HCT116 (cell line): ENCODE results near the gene HBE1. TPM values are rescaled to one million over a fixed set of nuclear protein-coding genes. Genes with fewer than 3 reads are reported as not detected.

Experiments
- ATAC-seq: fragments of 200-7000 bp; cut with Tn5 transposase; 2 replicates; pipeline ENCODE4 v1.9.1; 2020; ENCODE audit warnings: mild to moderate bottlenecking, moderate library complexity
- BruUV-seq: library from RNA; stranded (reverse); fragments of 400-500 nt; replicated peaks from 2 replicates; lab custom pipeline; 2021; lab: Mats Ljungman, UMichigan
- CTCF ChIA-PET: fragments of 300-600 bp; sonication (Branson Sonifier 250); formaldehyde crosslinking; loops from one replicate; lab custom pipeline; 2021; ENCODE audit warnings: antibody characterized with exemption; lab: Charles Lee
- POLR2A ChIA-PET: fragments of 300-600, 350-600 bp; sonication (Branson Sonifier 250); formaldehyde crosslinking; loops from one replicate; lab custom pipeline; 2021; ENCODE audit warnings: antibody characterized with exemption; lab: Charles Lee
- RAD21 ChIA-PET, 2 experiments: fragments of 300-600 bp; sonication (Branson Sonifier 250); formaldehyde crosslinking; loops; one replicate each; lab custom pipeline; 2023; ENCODE audit warnings: low total read pairs in 2 of 2; ENCODE audit not compliant: uncharacterized antibody in 2 of 2, unreplicated experiment in 2 of 2, low non-redundant PET in 1 of 2; lab: Charles Lee
- DNase-seq: peaks from one replicate; pipeline ENCODE4 v3.0.0-alpha.2; 2010; ENCODE audit warnings: low read depth, low spot score
- H2AFZ ChIP-seq: fragments of 200-600 bp; shearing (Covaris generic), sonication (generic); 2 replicates; pipeline ENCODE4 v1.6.1; 2017; ENCODE audit warnings: low read depth, mixed run types, mixed read lengths, antibody characterized with exemption, low read length; ENCODE audit not compliant: poor library complexity, severe bottlenecking
- H3K27ac ChIP-seq: 2 replicates; pipeline ENCODE4 v1.5.1; 2012; ENCODE audit warnings: low read depth, low read length
- H3K27me3 ChIP-seq: fragments of 200-600 bp; sonication (generic); 2 replicates; pipeline ENCODE4 v1.6.1; 2016; ENCODE audit warnings: mixed run types, low read length, mixed read lengths; ENCODE audit not compliant: insufficient read depth
- H3K36me3 ChIP-seq, 2 experiments: fragments of 200-500 bp in 1 of 2; fragments of 200-600 bp in 1 of 2; sonication (Bioruptor generic) in 1 of 2; sonication (generic) in 1 of 2; 2 replicates each; pipeline versions ENCODE4 v1.5.1 to v1.6.1; 2014 to 2016; ENCODE audit warnings: low read length in 2 of 2, inconsistent platforms in 1 of 2, mixed read lengths in 1 of 2, mixed run types in 1 of 2; ENCODE audit not compliant: insufficient read depth in 2 of 2, control insufficient read depth in 1 of 2
- H3K4me1 ChIP-seq, 2 experiments: fragments of 200-600 bp in 1 of 2; sonication (generic) in 1 of 2; 2 replicates each; pipeline versions ENCODE4 v1.5.1 to v1.6.1; 2012 to 2017; ENCODE audit warnings: low read length in 2 of 2, inconsistent platforms in 1 of 2, mild to moderate bottlenecking in 1 of 2, mixed read lengths in 1 of 2, mixed run types in 1 of 2, moderate library complexity in 1 of 2; ENCODE audit not compliant: insufficient read depth in 2 of 2, control insufficient read depth in 1 of 2
- H3K4me2 ChIP-seq: fragments of 200-600 bp; sonication (generic); 2 replicates; pipeline ENCODE4 v1.6.1; 2017; ENCODE audit warnings: mixed run types, low read length, mixed read lengths
- H3K4me3 ChIP-seq, 2 experiments: fragments of 200-600 bp in 1 of 2; sonication (generic) in 1 of 2; replicated peaks in 1 of 2; 2 replicates each; pipeline ENCODE4 v1.5.1; 2011 to 2016; ENCODE audit warnings: low read length in 2 of 2, control low read depth in 1 of 2, low read depth in 1 of 2, mild to moderate bottlenecking in 1 of 2, mixed read lengths in 1 of 2, mixed run types in 1 of 2
- H3K79me2 ChIP-seq: fragments of 200-600 bp; sonication (generic); 2 replicates; pipeline ENCODE4 v1.6.1; 2017; ENCODE audit warnings: mild to moderate bottlenecking, mixed run types, low read length, moderate library complexity, mixed read lengths; ENCODE audit not compliant: insufficient read depth
- H3K9ac ChIP-seq: fragments of 200-600 bp; sonication (generic); 2 replicates; pipeline ENCODE4 v1.6.1; 2016; ENCODE audit warnings: low read length, mixed read lengths
- H3K9me2 ChIP-seq: fragments of 200-600 bp; sonication (generic), shearing (Covaris generic); 2 replicates; pipeline ENCODE4 v1.6.1; 2017; ENCODE audit warnings: mixed run types, mild to moderate bottlenecking, moderate library complexity; ENCODE audit not compliant: insufficient read depth
- H3K9me3 ChIP-seq, 2 experiments: fragments of 200-500 bp in 1 of 2; fragments of 200-600 bp in 1 of 2; sonication (Bioruptor generic) in 1 of 2; sonication (generic) in 1 of 2; 2 replicates each; pipeline ENCODE4 v1.6.1; 2014 to 2017; ENCODE audit warnings: low read length in 2 of 2, mixed read lengths in 2 of 2, inconsistent platforms in 1 of 2, low read depth in 1 of 2, mild to moderate bottlenecking in 1 of 2, mixed run types in 1 of 2, moderate library complexity in 1 of 2; ENCODE audit not compliant: control insufficient read depth in 1 of 2, insufficient read depth in 1 of 2
- H4K20me1 ChIP-seq: fragments of 200-600 bp; sonication (generic), shearing (Covaris generic); 2 replicates; pipeline ENCODE4 v1.6.1; 2017; ENCODE audit warnings: mixed run types, mild to moderate bottlenecking, moderate library complexity; ENCODE audit not compliant: insufficient read depth
- CBX3 ChIP-seq: IDR thresholded peaks from 2 replicates; pipeline ENCODE4 v1.6.1; 2012; ENCODE audit warnings: low read depth
- CEBPB ChIP-seq: IDR thresholded peaks from 2 replicates; pipeline ENCODE4 v1.6.1; 2012; ENCODE audit warnings: low read depth
- EGR1 ChIP-seq: IDR thresholded peaks from 2 replicates; pipeline ENCODE4 v1.6.1; 2012; ENCODE audit warnings: low read depth
- EZH2 ChIP-seq: fragments of 200-600 bp; sonication (generic); IDR thresholded peaks from 2 replicates; pipeline ENCODE4 v1.6.1; 2017; ENCODE audit warnings: antibody characterized with exemption, mixed run types
- FOSL1 ChIP-seq: IDR thresholded peaks from 2 replicates; pipeline ENCODE4 v1.6.1; 2012; ENCODE audit warnings: low read depth
- POLR2A ChIP-seq: IDR thresholded peaks from 2 replicates; pipeline ENCODE4 v1.7.0; 2011; ENCODE audit warnings: borderline replicate concordance; ENCODE audit not compliant: insufficient read depth, insufficient read length; ENCODE audit errors: extremely low read depth
- RAD21 ChIP-seq: IDR thresholded peaks from 2 replicates; pipeline ENCODE4 v1.6.1; 2012; ENCODE audit warnings: low read depth, mild to moderate bottlenecking
- ZNF274 ChIP-seq: fragments of 200-500 bp; sonication (Bioruptor generic); IDR thresholded peaks from 2 replicates; pipeline ENCODE4 v1.6.1; 2014; ENCODE audit warnings: mild to moderate bottlenecking, low read depth, low read length, inconsistent platforms
- intact Hi-C: fragments of 100-400 bp; cut with micrococcal nuclease; formaldehyde crosslinking; loops from 2 replicates; pipeline ENCODE4 v1.10.0; 2022
- total RNA-seq: library from RNA; stranded (reverse); gene quantifications from one replicate; pipeline ENCODE4 v1.2.1, GENCODE V29; 2021; ENCODE audit not compliant: unreplicated experiment
- TF ChIP-seq, protein P1 (sequence below): IDR thresholded peaks from 2 replicates; pipeline ENCODE4 v1.6.1; 2012
- TF ChIP-seq, protein P2 (sequence below): IDR thresholded peaks from 2 replicates; pipeline ENCODE4 v1.6.1; 2012
- TF ChIP-seq, protein P3 (sequence below): IDR thresholded peaks from 2 replicates; pipeline ENCODE4 v1.6.1; 2012; ENCODE audit warnings: low read depth

The HBE1 gene
- total RNA-seq, 1 experiment from 2014 or later, result 212 TPM

DNA sequence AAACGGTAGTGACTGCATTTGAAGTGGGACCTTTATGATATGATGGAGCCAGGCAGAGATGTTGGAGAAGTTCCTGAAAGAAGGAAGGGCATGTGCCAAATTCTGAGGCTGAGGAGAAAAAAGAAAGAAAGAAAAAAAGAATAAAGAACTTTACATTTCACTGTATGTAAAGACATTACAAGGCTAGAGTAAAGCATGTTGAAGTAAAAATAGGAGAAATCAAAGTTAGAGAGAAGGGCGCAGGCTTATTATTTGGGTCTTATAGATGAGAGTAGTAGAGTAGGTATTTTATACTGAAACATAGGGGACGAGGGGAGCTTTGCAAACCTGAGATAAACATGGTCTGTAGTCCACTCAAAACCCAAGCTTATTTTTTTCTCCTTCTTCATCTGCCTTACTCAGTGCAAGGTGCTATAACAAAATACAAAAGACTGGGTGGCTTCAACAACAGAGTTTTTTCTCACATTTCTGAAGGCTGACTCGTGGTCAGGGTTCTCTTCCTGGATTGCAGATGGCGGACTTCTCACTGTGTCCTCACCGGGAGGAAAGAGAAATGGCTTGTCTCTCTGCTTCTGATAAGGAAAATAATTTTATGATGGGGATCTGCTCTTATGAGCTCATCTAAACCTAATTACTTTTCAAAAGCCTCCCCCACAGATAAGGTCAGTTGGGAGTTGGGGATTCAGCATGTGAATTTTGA is 22.8 kb downstream of the HBE1 start:
- BruUV-seq, result no TSS peak
- ATAC-seq (no peak), DNase-seq (no peak)
- no peak overlapping the region for H3K27ac ChIP-seq
- no peak overlapping the region for H3K4me3 ChIP-seq
- no peaks in the 10 kb centered on the region for H3K79me2 ChIP-seq
- H3K36me3 ChIP-seq, result no peaks in the 10 kb centered on the region
- ChIA-PET POLR2A (no interaction called here), RAD21 (no interaction called here), CTCF (no interaction called here)
- H3K27me3 ChIP-seq, result peaks cover 66% of the 10 kb centered on the region
- H2AFZ ChIP-seq, result no peak overlapping the region
- H3K4me1 ChIP-seq, result no peaks in the 10 kb centered on the region
- no peak overlapping the region for H3K9ac ChIP-seq
- TF ChIP-seq, protein P1, sequence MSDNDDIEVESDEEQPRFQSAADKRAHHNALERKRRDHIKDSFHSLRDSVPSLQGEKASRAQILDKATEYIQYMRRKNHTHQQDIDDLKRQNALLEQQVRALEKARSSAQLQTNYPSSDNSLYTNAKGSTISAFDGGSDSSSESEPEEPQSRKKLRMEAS, result no peak
- no peak for TF ChIP-seq FOSL1
- TF ChIP-seq, protein P2, sequence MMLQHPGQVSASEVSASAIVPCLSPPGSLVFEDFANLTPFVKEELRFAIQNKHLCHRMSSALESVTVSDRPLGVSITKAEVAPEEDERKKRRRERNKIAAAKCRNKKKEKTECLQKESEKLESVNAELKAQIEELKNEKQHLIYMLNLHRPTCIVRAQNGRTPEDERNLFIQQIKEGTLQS, result no peak
- TF ChIP-seq RAD21, result no peak
- no peak for TF ChIP-seq CEBPB
- TF ChIP-seq EGR1, result no peak
- no peak for TF ChIP-seq CBX3
- no peak for TF ChIP-seq ZNF274
- TF ChIP-seq EZH2, result no peak
- TF ChIP-seq, protein P3, sequence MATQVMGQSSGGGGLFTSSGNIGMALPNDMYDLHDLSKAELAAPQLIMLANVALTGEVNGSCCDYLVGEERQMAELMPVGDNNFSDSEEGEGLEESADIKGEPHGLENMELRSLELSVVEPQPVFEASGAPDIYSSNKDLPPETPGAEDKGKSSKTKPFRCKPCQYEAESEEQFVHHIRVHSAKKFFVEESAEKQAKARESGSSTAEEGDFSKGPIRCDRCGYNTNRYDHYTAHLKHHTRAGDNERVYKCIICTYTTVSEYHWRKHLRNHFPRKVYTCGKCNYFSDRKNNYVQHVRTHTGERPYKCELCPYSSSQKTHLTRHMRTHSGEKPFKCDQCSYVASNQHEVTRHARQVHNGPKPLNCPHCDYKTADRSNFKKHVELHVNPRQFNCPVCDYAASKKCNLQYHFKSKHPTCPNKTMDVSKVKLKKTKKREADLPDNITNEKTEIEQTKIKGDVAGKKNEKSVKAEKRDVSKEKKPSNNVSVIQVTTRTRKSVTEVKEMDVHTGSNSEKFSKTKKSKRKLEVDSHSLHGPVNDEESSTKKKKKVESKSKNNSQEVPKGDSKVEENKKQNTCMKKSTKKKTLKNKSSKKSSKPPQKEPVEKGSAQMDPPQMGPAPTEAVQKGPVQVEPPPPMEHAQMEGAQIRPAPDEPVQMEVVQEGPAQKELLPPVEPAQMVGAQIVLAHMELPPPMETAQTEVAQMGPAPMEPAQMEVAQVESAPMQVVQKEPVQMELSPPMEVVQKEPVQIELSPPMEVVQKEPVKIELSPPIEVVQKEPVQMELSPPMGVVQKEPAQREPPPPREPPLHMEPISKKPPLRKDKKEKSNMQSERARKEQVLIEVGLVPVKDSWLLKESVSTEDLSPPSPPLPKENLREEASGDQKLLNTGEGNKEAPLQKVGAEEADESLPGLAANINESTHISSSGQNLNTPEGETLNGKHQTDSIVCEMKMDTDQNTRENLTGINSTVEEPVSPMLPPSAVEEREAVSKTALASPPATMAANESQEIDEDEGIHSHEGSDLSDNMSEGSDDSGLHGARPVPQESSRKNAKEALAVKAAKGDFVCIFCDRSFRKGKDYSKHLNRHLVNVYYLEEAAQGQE, result no peak
- TF ChIP-seq POLR2A, result no peak
- no peaks in the 10 kb centered on the region for H3K9me2 ChIP-seq
- H4K20me1 ChIP-seq, result no peaks in the 10 kb centered on the region
- no peak overlapping the region for H3K4me2 ChIP-seq
- H3K9me3 ChIP-seq, result no peaks in the 10 kb centered on the region
- intact Hi-C loops, result no loop called here
